HG03432 (cell line): ENCODE results near the gene DAB2IP.

ENCODE experiments used
- ATAC-seq: cut with Tn5 transposase; IDR thresholded peaks from one replicate; pipeline ENCODE4 v1.9.1; 2021; ENCODE audit warnings: mild to moderate bottlenecking, moderate library complexity; ENCODE audit not compliant: unreplicated experiment

Gene DAB2IP

GRCh38 chr9:121683652-121684051, 32.2 kb downstream of the DAB2IP start:
- ATAC-seq, result no peak

- no peak for ATAC-seq
These were observed 33.1 kb downstream of the DAB2IP start for GRCh38 chr9:121684381-121685145.

- no peak for ATAC-seq
These were observed 33.8 kb downstream of the DAB2IP start for GRCh38 chr9:121685146-121685794.

GRCh38 chr9:121685795-121686377, 34.5 kb downstream of the DAB2IP start:
- no peak for ATAC-seq

GRCh38 chr9:121686930-121687541, 35.6 kb downstream of the DAB2IP start:
- peak; percentile 71 for ATAC-seq

GRCh38 chr9:121688146-121688680, 36.8 kb downstream of the DAB2IP start:
- no peak for ATAC-seq

- ATAC-seq, result no peak
These were observed 37.2 kb downstream of the DAB2IP start for GRCh38 chr9:121688681-121689080.

GRCh38 chr9:121689461-121690157, 38.2 kb downstream of the DAB2IP start:
- ATAC-seq, result no peak

GRCh38 chr9:121690316-121690715, 38.9 kb downstream of the DAB2IP start:
- ATAC-seq, result no peak

- ATAC-seq, result no peak
These were observed 39.3 kb downstream of the DAB2IP start for GRCh38 chr9:121690766-121691165.

GRCh38 chr9:121691890-121692289, 40.5 kb downstream of the DAB2IP start:
- no peak for ATAC-seq

- no peak for ATAC-seq
These were observed 41.4 kb downstream of the DAB2IP start for GRCh38 chr9:121692606-121693387.

GRCh38 chr9:121693388-121693670, 41.9 kb downstream of the DAB2IP start:
- no peak for ATAC-seq

GRCh38 chr9:121694001-121694400, 42.6 kb downstream of the DAB2IP start:
- ATAC-seq, result no peak

GRCh38 chr9:121694600-121694999, 43.2 kb downstream of the DAB2IP start:
- ATAC-seq, result no peak

GRCh38 chr9:121696930-121697329, 45.5 kb downstream of the DAB2IP start:
- no peak for ATAC-seq

GRCh38 chr9:121698627-121699570, 47.5 kb downstream of the DAB2IP start:
- peak; percentile 79 for ATAC-seq

GRCh38 chr9:121699571-121700164, 48.2 kb downstream of the DAB2IP start:
- ATAC-seq, result peak; percentile 24
